Measurements from ENCODE around the gene GCK.

GCK gene

GRCh38 chr7:44114586-44115310, 74.5 kb downstream of the GCK start:
- no peak for DNase-seq

- DNase-seq = no peak
Observed at GRCh38 chr7:44113764-44114354, 75.4 kb downstream of the GCK start.

- DNase-seq = no peak
Observed at GRCh38 chr7:44112997-44113763, 76.1 kb downstream of the GCK start.

GRCh38 chr7:44112231-44112996, 76.8 kb downstream of the GCK start:
- no peak for DNase-seq

- no peak for DNase-seq
Observed at GRCh38 chr7:44111761-44112160, 77.5 kb downstream of the GCK start.

GRCh38 chr7:44110719-44111635, 78.3 kb downstream of the GCK start:
- no peak for DNase-seq

- no peak for DNase-seq
Observed at GRCh38 chr7:44109991-44110390, 79.2 kb downstream of the GCK start.

DNA sequence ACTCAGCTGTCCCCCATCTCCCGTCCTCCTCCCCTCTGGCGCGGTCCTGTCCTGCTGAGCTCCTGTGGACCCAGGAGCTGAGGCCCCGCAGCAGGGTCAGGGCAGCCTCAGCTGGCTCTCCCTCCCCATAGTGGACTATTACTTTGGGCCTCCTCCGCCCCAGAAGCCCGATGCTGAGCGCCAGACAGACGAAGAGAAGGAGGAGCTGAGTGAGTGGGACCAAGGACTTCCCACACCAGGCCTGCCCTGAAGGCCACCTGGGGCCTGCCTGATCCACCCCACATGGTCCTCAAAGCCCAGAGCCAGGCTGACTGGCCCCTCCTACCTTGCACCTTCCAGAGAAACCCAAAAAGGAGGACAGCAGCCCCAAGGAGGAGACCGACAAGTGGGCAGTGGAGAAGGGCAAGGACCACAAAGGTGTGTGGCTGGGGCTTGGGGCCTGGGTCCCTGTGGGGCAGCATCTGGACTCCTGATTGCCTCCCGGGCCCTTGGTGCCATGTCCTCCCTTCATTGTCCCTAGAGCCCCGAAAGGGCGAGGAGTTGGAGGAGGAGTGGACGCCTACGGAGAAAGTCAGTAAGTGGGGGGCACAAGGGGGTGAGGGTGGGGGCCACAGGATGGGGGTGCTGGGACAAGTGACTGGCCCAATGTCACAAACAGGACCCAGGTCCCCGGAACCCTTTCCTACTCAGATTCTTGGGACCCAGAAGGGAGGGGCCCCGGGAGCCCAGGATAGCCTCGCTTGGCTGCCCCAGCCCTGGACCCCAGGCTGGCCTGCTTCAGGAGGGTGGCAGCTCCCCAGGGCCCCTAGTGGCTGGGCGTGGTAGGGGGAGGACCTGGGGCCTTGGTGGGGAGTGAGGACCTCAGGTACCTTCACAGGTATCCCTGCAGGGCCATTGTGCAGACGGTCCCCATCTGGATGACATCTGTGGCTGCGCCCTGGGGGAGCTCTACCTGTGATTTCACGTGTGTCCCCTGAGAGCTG, 80.2 kb downstream of the GCK start:
- DNase-seq = no peak

DNA sequence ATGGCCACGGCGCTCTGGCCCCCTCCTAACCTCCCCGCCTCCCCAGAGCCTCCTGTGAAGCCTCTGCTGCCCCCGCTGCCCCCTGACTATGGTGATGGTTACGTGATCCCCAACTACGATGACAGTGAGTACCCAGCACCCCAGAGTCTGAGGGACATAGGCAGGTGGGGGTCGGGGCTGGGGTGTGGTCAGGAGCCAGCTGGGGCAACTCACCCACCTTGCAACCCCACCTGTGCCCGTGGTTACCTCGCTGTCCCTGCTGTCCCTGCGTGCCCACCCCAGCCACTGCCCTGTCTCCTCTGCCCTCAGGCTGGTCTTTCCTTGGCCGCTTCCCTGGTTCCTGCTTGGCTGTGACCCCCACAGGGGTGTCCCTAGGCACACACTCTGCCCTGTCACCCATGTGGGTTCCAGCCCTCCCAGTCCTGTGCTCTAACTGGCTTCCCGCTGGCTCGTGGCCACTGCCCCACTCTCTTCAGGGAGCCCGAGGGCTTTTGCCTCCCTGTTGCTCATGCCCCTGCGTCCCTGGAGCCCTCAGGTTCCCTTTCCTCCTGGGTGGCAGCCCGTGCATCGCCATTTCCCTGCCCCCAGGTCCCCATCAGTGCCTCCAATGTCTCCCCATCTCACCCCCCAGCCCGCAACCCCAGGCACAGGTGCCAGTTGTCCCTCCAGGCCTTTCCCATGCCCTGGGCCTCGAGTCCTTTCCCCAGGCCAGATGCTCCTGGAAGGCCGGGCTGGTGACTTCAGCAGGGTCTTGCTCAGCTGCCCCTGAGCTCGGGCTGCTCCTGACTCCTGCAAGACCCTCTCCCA, 81.1 kb downstream of the GCK start:
- DNase-seq = no peak

- DNase-seq = no peak
Observed at GRCh38 chr7:44107116-44107960, 81.9 kb downstream of the GCK start.

- no peak for DNase-seq
Observed at GRCh38 chr7:44106311-44107065, 82.8 kb downstream of the GCK start.

DNA sequence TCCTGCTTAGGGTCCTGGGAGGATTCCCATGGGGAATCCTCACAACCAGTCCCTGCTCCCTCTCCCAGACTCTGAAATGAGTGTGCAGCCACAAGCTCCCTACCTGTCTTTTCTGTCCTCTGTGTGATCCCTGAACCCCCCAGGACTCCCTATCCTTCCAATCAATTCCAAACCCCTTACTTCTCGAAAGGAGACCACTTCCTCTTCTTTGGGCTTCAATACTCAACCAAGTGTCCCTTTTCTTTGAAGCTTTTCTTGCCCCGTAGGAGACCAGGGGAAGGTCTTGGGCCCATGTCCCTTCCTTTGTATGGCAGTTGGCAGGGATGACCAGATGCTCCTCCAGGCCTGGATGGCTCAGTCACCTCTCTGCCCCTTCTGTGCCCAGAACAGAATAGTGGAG, 83.4 kb downstream of the GCK start:
- DNase-seq = no peak

DNA sequence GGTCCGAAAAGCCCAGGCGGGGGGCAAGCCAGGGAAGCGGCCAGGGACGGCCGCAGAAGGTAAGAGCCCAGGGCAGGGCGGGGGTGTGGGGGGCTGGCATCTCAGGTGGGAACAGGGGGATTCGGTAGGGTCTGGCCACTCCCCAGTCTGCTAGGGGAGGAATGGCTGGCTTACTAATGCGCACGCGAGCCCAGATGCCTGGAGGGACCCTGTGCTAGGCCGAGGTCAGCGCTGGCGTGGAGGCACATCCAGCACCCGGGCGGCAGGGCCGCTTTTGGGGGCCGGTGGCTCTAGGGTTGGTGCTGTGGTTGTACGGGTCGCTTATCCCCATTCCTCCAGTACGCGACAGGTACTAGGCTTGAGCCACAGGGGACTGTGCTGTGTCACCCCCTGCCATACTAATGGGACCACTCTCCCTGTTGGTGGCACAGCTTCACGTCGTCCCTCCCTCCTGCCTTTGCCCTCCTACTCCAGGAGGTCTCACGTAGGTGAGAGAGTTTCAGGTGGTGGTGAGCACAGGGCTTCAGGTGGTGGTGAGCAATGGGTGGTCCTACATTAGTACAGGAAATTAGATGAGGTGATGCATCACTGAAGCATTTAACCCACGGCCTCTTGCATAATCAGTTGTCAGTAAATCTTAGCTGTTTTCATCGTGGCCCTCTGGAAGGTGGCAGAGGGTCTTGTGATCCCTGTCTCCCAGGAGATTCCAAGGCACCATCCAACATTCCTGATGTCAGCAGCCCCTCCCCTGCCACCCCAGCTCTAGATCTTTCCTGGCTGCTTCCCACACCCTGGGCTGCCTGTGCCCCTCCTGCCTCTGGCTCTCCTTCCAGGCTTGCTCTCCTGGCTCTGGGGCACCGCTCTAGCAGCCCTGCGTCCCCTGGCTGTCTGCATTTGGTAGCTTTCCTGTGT, 84.1 kb downstream of the GCK start:
- DNase-seq = no peak

DNA sequence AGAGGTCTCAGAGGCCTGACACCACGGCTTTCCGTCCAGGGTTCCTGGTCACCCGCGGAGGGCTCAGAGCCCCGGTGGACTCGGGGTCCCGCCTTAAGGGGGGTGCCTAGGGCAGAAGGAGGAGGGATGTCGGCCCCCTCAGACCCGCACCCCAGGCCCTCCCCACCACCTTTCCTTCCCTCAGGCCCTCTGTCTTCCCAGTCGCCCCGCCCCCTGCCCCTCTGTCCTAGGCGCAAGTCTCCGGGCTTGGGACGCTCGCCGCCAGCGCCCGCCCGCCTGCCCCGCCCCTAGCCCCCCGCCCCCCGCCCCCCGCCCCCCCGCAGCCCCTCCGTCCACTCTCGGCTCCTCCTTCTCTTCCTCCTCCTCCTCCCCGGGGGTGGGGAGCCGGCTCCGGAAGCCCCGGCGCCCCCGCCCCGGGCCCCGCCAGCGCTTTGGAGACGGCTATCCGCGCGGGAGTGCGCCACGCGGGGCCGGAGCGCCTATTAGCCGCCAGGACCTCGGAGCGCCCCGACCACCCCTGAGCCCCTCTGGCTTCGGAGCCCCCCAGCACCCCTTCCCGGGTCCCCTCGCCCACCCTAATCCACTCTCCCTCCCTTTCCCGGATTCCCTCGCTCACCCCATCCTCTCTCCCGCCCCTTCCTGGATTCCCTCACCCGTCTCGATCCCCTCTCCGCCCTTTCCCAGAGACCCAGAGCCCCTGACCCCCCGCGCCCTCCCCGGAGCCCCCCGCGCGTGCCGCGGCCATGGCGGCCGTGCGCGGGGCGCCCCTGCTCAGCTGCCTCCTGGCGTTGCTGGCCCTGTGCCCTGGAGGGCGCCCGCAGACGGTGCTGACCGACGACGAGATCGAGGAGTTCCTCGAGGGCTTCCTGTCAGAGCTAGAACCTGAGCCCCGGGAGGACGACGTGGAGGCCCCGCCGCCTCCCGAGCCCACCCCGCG, 85.0 kb downstream of the GCK start, which contains the start of gene AEBP1:
AEBP1 (plus strand) TSS at position 423 of the 937 bp plus-strand sequence; CDS start at position 744, 321 bp downstream.
- no peak for DNase-seq

DNA sequence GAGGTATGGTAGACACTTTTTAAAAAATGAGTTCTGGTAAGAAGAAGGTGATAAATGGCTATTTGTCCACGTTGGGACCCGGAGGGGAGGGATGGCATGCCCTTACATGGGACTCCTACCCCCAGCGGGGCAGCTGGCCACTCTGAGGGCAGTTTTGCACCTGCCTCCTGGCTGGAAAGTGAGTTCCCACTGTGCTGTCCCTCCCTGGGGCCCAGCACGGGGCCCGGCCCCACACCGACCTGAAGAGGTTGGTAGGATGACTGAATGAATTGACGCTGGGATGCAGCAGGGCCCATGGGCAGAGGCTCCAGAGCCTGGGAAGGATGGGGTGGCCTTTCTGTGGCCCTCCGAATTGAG, 85.7 kb downstream of the GCK start:
- no peak for DNase-seq
